ENCODE results near the gene PYDC1. TPM values are rescaled to one million over a fixed set of nuclear protein-coding genes. Genes with fewer than 3 reads are reported as not detected.

Gene PYDC1
- total and polyA plus RNA-seq, 2 experiments from 2014 or later, result 1.8 TPM; not detected in 1

GRCh38 chr16:31182391-31182790, 34.5 kb downstream of the PYDC1 start:
- Mint-ChIP-seq H3K4me3 (peak overlapping the region; percentile 96), H3K27me3 (ENCODE audit: insufficient read depth, low read depth, poor library complexity) (peaks cover 24% of the 10 kb centered on the region), H3K4me1 (peaks cover 48% of the 10 kb centered on the region), H3K9me3 (peaks cover 7% of the 10 kb centered on the region), H3K36me3 (ENCODE audit: low read depth) (peaks cover 70% of the 10 kb centered on the region), H3K27ac (peak overlapping the region; percentile 28; the same call in 1 of the 2 replicates)
- no peak overlapping the region for H2AFZ ChIP-seq
- peaks cover 57% of the 10 kb centered on the region for H3K36me3 ChIP-seq (ENCODE audit: insufficient read depth)
- no peak for DNase-seq (ENCODE audit: low spot score)
- H3K79me2 ChIP-seq (replicated peaks; ENCODE audit: insufficient read depth), result peaks cover 75% of the 10 kb centered on the region
- peaks cover 37% of the 10 kb centered on the region for H3F3A ChIP-seq (replicated peaks; ENCODE audit: low read depth)
- H4K20me1 ChIP-seq (replicated peaks; ENCODE audit: insufficient read depth), result peaks cover 63% of the 10 kb centered on the region
- H3K4me2 ChIP-seq, result peak overlapping the region; percentile 100
- no peaks in the 10 kb centered on the region for H3K9me2 ChIP-seq (ENCODE audit: insufficient read depth)
- peaks cover 27% of the 10 kb centered on the region for H3K4me1 ChIP-seq (ENCODE audit: insufficient read depth)
- TF ChIP-seq CREB1 (CRISPR knock-in tag; IDR thresholded peaks at IDR 0.05; ENCODE audit: low read depth) (no peak), ZNF331 (CRISPR knock-in tag; IDR thresholded peaks at IDR 0.05; ENCODE audit: low read depth) (no peak), JUNB (IDR thresholded peaks at IDR 0.05; ENCODE audit: unreplicated experiment) (no peak), ZNF114 (CRISPR knock-in tag; IDR thresholded peaks at IDR 0.05) (no peak), EZH2phosphoT487 (IDR thresholded peaks at IDR 0.05; ENCODE audit: unreplicated experiment) (no peak), CTCF (conservative IDR thresholded peaks at IDR 0.05; ENCODE audit: low read depth in 2 of 2) (no peak), NANOG (IDR thresholded peaks at IDR 0.05; ENCODE audit: borderline replicate concordance) (no peak), POLR2AphosphoS5 (IDR thresholded peaks at IDR 0.05; ENCODE audit: low read depth) (no peak), STAT1 (IDR thresholded peaks at IDR 0.05; ENCODE audit: unreplicated experiment) (no peak), ETS1 (IDR thresholded peaks at IDR 0.05) (no peak), EZH2 (IDR thresholded peaks at IDR 0.05; ENCODE audit: low read depth, unreplicated experiment) (no peak), REST (IDR thresholded peaks at IDR 0.05; ENCODE audit: unreplicated experiment) (no peak)
- ATAC-seq, result no peak
- no peak overlapping the region for H3K27ac ChIP-seq (ENCODE audit: low read depth)
- H3K27me3 ChIP-seq (ENCODE audit: insufficient read depth), result no peaks in the 10 kb centered on the region
- H3K4me3 ChIP-seq, result peak overlapping the region; percentile 100
